Measurements from ENCODE around the gene KAT2B. TPM values are rescaled to one million over a fixed set of nuclear protein-coding genes. Genes with fewer than 3 reads are reported as not detected.

The KAT2B gene
- total and polyA plus RNA-seq, 2 of the 13 experiments (the other 11 are each of a cell fraction or from before 2014, with no cell fraction given), result 0.97 to 1.7 TPM

DNA sequence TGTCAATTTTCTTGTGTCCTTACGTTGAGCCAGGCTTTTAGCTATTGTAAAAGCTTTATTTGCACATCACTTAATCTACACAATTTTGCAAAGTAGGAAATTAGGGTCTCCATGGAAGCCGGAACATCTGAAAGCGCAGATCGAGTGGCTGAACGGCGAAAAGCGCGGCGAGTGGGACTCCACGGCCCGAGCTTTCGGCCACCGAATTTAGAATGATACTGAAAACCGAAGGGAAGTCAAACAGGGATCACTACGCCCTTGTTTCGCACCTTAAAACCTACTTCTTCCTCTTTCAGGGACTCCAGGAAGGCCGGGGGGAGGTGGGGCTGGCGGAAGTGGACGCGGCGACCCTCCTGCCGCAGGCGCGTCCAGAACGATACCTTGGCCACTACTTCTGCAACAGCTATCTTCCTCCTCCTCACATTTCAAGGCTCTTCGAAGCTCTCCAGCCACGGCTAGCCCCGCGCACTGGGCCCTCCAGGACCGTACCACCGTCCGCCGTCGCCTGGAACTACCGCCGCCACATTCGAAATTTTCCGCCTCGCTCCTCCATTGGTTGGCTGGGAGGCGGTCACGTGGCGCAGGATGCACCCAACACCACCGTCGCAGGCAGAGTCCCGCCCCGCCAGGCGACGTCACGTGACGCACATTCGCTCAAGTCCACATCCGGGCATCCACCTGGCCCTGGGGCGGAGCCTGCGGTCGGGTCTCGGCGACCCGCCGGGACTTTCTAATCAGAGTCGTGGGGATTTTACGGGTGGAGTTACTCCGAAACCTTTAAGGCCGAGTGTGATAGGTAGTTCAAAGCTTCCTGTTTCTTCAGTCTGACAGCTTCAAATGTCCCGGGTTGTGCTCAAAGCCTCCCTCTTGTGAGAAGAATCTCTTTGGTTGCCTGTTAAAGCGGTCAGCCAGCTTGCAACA is 145.7 kb downstream of the KAT2B start, which contains the start of gene SGO1 (continued):
- TF ChIP-seq, protein P1, sequence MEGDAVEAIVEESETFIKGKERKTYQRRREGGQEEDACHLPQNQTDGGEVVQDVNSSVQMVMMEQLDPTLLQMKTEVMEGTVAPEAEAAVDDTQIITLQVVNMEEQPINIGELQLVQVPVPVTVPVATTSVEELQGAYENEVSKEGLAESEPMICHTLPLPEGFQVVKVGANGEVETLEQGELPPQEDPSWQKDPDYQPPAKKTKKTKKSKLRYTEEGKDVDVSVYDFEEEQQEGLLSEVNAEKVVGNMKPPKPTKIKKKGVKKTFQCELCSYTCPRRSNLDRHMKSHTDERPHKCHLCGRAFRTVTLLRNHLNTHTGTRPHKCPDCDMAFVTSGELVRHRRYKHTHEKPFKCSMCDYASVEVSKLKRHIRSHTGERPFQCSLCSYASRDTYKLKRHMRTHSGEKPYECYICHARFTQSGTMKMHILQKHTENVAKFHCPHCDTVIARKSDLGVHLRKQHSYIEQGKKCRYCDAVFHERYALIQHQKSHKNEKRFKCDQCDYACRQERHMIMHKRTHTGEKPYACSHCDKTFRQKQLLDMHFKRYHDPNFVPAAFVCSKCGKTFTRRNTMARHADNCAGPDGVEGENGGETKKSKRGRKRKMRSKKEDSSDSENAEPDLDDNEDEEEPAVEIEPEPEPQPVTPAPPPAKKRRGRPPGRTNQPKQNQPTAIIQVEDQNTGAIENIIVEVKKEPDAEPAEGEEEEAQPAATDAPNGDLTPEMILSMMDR (CRISPR knock-in tag; IDR thresholded peaks at IDR 0.05), result 0 out of 2 replicates have a peak, but pooled peaks have one; percentile 6
- TF ChIP-seq RBM39 (IDR thresholded peaks at IDR 0.05; ENCODE audit: low read depth, low read length, poor library complexity, severe bottlenecking) (peak; percentile 83), IRF2 (CRISPR knock-in tag; IDR thresholded peaks at IDR 0.05) (peak; percentile 79; the same call in 1 of the 2 replicates), ZNF446 (CRISPR knock-in tag; IDR thresholded peaks at IDR 0.05) (no peak), MBNL3 (CRISPR knock-in tag; conservative IDR thresholded peaks at IDR 0.05) (no peak), ZFP41 (CRISPR knock-in tag; IDR thresholded peaks at IDR 0.05; ENCODE audit: borderline replicate concordance) (0 out of 2 replicates have a peak, but pooled peaks have one; percentile 39), ZSCAN22 (CRISPR knock-in tag; IDR thresholded peaks at IDR 0.05) (no peak), SRY (CRISPR knock-in tag; IDR thresholded peaks at IDR 0.05) (no peak), ERF (CRISPR knock-in tag; IDR thresholded peaks at IDR 0.05) (peak; percentile 72; the same call in 1 of the 2 replicates), KLF16 (CRISPR knock-in tag; IDR thresholded peaks at IDR 0.05) (peak; percentile 13 to 90; a peak in 2 of 4 replicates), BORCS8-MEF2B (CRISPR knock-in tag; IDR thresholded peaks at IDR 0.05) (peak; percentile 98), KLF11 (CRISPR knock-in tag; IDR thresholded peaks at IDR 0.05) (no peak), NKX3-1 (CRISPR knock-in tag; IDR thresholded peaks at IDR 0.05) (0 out of 2 replicates have a peak, but pooled peaks have one; percentile 26), JUNB (CRISPR knock-in tag; IDR thresholded peaks at IDR 0.05; ENCODE audit: borderline replicate concordance) (no peak), ZFP36L2 (CRISPR knock-in tag; IDR thresholded peaks at IDR 0.05) (no peak), ZNF501 (CRISPR knock-in tag; IDR thresholded peaks at IDR 0.05) (peak; percentile 89), MIXL1 (CRISPR knock-in tag; IDR thresholded peaks at IDR 0.05) (0 out of 2 replicates have a peak, but pooled peaks have one; percentile 30), ZIK1 (CRISPR knock-in tag; IDR thresholded peaks at IDR 0.05; ENCODE audit: borderline replicate concordance, low read depth) (0 out of 2 replicates have a peak, but pooled peaks have one; percentile 42), POLR2A (IDR thresholded peaks at IDR 0.05; ENCODE audit: insufficient read depth in 1 of 2, low read depth in 2 of 2, low read length in 2 of 2) (peak; percentile 77 to 88), SIN3A (IDR thresholded peaks at IDR 0.05; ENCODE audit: borderline replicate concordance, low read depth, low read length) (peak; percentile 100), ZNF282 (IDR thresholded peaks at IDR 0.05; ENCODE audit: partially characterized antibody) (no peak), MXI1 (IDR thresholded peaks at IDR 0.05; ENCODE audit: borderline replicate concordance, low read depth, low read length) (peak; percentile 92; the same call in 2 of the 3 replicates)
- TF ChIP-seq, protein P2, sequence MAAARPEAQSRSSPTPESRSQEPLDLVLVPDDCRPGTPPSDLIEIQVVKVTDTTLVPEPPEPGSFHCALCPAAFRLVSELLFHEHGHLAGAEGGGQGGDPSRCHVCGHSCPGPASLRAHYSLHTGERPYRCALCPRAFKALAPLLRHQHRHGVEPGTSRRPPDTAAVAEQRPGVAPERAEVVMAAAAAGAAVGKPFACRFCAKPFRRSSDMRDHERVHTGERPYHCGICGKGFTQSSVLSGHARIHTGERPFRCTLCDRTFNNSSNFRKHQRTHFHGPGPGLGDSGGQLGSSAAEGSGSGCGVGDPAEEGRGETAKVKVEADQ (CRISPR knock-in tag; IDR thresholded peaks at IDR 0.05; ENCODE audit: borderline replicate concordance), result peak; percentile 50
- TF ChIP-seq, protein P3, sequence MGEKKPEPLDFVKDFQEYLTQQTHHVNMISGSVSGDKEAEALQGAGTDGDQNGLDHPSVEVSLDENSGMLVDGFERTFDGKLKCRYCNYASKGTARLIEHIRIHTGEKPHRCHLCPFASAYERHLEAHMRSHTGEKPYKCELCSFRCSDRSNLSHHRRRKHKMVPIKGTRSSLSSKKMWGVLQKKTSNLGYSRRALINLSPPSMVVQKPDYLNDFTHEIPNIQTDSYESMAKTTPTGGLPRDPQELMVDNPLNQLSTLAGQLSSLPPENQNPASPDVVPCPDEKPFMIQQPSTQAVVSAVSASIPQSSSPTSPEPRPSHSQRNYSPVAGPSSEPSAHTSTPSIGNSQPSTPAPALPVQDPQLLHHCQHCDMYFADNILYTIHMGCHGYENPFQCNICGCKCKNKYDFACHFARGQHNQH (CRISPR knock-in tag; IDR thresholded peaks at IDR 0.05), result peak; percentile 57; the same call in 1 of the 2 replicates
- TF ChIP-seq, protein P4, sequence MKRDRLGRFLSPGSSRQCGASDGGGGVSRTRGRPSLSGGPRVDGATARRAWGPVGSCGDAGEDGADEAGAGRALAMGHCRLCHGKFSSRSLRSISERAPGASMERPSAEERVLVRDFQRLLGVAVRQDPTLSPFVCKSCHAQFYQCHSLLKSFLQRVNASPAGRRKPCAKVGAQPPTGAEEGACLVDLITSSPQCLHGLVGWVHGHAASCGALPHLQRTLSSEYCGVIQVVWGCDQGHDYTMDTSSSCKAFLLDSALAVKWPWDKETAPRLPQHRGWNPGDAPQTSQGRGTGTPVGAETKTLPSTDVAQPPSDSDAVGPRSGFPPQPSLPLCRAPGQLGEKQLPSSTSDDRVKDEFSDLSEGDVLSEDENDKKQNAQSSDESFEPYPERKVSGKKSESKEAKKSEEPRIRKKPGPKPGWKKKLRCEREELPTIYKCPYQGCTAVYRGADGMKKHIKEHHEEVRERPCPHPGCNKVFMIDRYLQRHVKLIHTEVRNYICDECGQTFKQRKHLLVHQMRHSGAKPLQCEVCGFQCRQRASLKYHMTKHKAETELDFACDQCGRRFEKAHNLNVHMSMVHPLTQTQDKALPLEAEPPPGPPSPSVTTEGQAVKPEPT (CRISPR knock-in tag; IDR thresholded peaks at IDR 0.05; ENCODE audit: low read depth), result 0 out of 2 replicates have a peak, but pooled peaks have one; percentile 20
